Stimulated activated CD4-positive, alpha-beta T cell treated with anti-CD3 and anti-CD28 coated beads, Interleukin-4, amount 100 ng/mL, for 1 hour (primary cell): ENCODE results near the gene GIPC2.

Experiments
- DNase-seq: peaks from one replicate; pipeline ENCODE4 v3.0.0-alpha.2; 2020

The GIPC2 gene

DNA sequence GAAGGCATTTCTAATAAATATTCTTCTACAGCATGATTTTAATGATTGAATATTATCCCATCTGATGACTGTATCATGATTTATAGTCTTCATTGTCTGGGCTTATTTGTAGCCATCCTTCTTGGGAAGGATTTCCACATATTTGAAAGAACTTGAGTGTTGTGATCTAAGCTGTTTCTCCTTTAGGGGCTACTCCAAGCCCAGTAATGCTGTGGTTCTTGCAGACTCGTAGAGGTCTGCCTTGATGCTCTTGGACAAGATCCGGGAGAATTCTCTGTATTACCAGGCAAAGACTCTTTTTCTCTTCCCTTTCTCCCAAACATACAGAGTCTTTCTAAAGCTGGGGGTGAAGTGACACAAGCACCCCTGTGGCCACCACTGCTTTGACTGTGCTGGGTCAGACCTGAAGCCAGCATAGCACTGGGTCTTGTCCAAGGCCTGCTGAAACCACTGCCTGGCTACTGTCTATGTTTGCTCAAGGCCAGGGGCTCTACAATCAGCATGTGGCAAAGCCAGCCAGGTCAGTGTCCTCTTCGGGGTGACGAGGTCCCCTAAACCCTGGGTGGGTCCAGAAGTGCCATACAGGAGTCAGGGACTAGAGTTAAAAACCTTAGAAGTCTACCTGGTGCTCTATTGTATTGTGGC is 107.4 kb downstream of the GIPC2 start:
- DNase-seq: no peak

DNA sequence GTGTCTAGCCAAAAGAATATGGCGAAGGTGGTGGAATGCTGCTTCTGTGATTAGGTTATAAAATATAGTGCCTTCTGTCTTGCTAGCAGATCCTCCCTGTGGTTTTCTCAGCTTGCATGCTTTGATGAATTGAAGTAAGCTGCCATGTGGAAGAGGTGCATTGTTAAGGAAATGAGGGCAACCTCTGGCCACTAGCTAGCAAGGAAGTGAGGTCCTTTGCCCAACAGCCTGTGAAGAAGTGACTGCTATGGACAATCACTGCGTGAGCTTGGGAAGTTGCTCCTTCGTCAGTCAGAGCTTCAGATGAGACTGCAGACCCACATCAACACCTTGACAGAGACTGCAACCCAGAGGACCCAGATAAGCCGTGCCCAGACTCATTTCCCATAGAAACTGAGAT is 109.4 kb downstream of the GIPC2 start:
- no peak for DNase-seq

DNA sequence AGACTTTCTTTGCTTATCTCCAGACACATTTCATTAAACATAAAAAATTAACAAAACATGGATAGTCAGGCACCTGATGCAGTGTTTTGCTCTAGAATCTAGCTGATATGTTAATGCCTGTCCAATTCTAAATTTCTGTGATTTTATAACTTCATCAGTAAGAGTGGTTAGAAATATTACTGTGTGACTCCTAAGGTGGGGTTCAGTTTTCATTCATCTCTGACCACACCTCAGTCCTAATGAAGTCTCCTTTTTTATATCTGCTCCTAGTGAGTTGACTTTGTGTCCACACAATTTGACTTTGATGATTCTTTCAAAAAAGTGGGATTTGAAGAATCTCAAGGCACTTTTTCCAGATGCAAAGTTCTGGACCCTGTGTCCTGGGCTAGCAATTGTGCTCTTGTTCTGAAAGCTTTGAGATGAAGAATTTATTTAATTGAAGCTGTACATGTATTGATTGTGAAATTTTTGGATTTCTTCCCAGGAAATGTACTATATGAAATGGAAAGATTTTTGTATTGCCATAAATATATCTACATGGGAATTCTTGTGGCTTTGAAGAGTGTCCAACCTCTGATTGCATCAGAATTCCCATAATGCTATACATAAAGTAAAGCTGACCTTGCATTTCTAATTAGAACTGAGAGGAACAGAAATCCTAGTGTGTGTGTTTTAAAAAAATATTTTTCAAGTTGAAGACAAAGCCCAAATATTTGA is 111.2 kb downstream of the GIPC2 start:
- no peak for DNase-seq

DNA sequence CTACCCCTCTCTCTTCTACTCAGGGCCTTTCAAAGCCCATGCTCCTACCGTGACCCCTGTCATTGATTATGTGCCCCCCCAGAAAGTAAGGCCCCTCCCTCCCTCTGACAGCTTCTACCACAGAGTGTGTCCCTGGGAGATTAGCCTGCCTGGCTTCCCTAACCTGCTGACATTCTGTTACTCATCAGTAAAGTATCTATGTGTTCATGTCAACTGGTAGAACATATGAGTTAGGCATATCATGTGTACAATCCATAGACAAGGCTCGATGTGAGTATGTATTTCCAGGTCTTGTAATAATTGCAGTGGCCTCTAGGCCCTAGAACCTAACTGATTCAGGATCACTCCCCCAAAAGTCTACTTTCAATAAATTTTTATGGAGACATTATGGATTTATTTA is 120.0 kb downstream of the GIPC2 start:
- DNase-seq: no peak

DNA sequence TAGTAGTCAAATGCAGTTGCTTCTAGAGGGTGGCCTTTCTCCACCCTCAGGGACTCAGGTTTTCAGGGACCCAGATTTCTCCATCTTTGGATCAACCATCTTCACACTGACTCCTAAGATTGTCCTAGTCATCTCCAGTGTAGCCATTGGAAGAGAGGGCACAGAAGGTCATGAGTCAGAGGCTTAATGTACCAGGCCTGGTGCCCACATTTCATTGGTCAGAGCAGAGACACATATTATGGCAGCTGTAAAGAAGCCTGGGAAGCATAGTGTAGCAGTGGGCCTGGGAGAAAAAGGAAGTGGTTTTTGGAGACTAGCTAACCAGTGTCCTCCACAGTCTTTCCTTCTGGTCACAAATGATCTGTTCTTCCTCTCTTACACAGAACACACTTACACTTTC is 122.5 kb downstream of the GIPC2 start:
- no peak for DNase-seq

DNA sequence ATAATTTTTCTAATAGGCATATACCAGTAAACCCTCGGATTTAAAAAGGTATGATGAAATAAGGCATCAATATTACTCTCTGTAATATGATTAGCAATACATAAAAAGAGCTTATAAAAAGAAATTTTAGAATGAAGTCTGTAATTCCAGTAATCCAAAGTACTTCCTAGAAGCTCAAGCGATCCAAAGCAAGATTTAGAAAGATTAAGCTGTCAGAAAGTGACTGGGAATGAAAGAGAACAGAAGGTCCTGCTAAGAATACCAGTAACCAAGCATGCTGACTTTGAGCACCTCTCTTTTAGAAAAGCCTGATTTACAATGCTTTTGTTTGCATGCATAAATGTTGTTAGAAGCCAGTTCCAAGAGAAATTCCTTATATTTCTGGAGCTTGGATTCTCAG is 125.1 kb downstream of the GIPC2 start:
- no peak for DNase-seq

DNA sequence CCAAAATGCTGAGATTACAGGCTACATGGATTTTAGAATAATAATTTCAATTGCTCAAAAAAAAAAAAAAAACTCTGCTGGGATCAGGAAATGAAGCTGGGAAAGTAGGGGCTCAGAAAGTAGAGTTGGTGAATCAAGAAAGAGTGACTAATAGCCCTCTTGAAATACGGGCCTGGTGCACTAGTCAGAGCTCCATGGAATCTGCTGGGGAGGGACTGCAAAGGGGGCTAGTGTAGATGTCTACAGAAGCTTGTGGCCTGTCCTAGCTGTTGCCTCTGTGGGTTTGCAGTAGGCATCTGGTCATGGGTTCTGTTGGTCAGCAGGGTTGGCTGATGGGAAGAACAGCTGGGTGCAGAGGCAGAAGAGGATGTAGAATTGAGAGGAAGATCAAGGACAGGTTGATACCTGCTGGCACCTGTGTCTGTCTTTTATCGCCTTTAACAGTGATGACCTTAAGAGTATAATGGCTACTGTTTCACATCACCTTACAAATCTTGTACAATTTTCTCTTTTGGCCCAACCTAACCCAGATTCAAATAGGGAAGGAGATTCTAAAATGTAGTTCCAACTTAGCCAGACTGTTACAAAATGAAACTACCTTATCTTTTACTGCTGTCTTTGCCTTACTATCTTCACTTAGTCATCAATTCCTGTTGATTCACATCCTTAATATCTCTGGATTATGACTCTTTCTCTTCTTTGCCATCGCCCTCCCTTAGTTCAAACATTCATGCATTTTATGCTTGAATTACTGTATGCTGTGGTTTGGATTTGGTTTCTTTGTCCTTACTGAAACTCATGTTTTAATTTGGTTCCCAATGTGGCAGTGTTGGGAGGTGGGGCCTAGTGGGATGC is 126.2 kb downstream of the GIPC2 start:
- no peak for DNase-seq

DNA sequence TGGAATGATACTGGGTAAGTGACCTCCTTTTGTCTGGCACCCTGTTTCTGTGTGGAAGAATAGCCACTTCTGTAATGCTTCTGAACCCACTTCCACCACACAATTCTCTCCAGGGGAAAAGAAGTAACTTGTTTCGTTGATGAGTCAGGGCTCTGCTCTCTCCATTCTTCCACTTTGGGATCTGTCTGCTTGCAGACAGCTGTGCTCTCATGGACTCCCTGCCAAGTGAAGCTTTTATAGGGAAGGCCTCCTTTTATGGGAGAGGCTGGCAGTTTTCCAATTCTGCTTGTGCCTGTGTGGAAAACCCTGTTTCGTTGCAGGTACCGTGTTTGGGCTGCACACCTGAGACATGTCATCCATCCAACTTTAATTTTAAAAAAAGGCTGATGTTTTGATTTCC is 130.7 kb downstream of the GIPC2 start:
- no peak for DNase-seq

DNA sequence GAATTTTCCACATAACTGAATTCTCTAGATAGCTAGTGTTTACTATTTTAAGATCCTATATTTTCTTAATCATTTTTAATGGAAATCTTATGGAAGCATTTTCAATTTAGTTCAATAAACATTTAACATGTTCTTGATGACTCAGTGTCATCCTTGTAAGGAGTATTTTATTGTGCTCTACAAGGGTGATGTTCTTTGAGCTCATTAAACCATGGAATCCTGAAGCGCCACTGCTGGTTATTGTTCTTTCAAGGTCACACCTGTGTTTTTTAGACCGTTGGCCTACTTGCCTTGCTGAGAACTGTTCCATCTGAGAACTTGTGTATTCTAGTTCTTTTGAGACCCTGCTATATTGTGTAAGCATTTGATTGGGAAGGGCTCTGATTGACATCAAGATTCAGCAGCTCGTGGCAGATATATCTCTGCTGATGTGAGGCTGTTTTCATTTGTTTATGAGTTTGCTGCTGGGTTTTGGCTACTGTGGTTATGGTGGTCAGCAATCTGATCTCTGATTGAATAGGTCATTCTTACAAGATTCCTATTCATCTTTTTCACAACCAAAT is 132.0 kb downstream of the GIPC2 start:
- DNase-seq: no peak

DNA sequence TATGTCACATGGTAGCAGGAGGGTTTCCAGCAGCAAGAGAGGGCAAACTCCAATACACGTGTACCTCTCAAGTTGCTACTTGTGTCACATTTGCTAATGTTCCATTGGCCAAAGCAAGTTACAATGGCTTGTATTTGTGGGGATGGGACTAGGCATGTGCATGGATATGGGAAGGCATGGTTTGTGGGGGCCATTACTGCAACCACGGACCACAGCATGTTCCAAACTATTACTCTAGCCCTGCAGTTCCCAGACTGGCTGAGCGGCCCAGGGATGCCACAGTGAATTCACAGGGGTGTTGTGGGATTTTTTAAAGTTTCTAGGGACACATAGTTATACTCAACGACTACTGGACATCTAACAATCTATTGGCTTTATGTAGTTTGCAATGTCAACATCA is 133.1 kb downstream of the GIPC2 start:
- DNase-seq: no peak

DNA sequence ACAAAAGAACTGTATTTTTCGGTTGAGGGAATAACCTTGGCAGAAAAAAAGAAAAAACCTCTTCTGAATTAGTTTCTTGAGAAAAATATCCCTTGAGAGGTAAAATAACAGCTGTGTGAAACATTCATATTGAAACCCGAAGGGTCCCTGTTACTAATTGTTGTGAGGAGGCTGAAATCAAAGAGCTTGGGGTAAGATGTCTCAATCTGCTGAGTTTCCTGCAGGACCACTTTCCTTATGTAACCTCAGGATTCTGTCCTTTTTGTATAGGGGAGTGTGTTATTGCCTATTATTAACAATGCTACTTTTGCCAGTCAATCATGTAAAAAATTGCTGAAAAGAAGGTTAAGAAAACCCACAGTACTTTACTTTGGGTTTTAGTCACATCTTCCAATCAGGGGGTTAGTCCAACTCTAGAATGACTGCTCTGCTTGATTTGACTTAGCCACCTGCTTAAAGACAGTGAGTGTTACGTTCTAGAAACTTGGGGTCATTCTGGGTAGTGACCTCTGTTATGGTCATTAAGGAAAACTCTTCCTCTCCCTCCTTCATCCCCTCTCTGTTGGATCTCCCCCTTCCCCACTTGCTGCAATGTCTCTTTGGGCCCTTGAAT is 138.8 kb downstream of the GIPC2 start:
- DNase-seq: no peak
